HEK293 (cell line): ENCODE measurements around the gene HIPK2.

ENCODE experiments used
- GFI1B ChIP-seq: fragments of 450-650 bp; formaldehyde crosslinking; IDR thresholded peaks from 2 replicates; pipeline ENCODE4 v1.5.1; 2016; ENCODE audit warnings: missing biosample characterization, missing genetic modification characterization
- ZBTB8A ChIP-seq: fragments of 450-650 bp; formaldehyde crosslinking; IDR thresholded peaks from 2 replicates; pipeline ENCODE4 v1.5.1; 2016; ENCODE audit warnings: missing biosample characterization, missing genetic modification characterization
- ZNF24 ChIP-seq: fragments of 450-650 bp; formaldehyde crosslinking; IDR thresholded peaks from 2 replicates; pipeline ENCODE4 v1.5.1; 2016; ENCODE audit warnings: missing biosample characterization, missing genetic modification characterization
- TF ChIP-seq, protein P1 (sequence below): fragments of 450-650 bp; formaldehyde crosslinking; IDR thresholded peaks from 2 replicates; pipeline ENCODE4 v1.5.1; 2016; ENCODE audit warnings: missing biosample characterization, missing genetic modification characterization

DNA sequence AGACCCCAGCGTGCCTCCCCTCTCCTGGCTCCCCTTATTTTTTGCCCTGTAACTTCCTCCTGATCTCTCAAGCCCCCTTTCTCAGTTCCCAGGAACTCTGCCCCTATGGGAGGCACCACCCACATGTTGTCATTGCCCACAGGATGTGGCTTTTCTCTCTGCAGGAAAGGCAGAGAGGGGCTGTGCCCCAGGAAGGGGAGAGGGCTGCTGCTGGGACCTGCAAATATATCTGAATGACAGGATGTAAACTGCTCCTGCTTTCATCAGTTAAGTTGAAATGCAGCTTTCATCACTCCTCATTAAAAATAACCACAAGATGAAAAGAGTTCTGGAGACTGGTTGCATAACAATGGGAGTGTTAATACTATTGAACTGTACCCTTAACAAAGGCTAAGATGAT, 151.0 kb downstream of the HIPK2 start:
- no peak for TF ChIP-seq GFI1B
- TF ChIP-seq, protein P1, sequence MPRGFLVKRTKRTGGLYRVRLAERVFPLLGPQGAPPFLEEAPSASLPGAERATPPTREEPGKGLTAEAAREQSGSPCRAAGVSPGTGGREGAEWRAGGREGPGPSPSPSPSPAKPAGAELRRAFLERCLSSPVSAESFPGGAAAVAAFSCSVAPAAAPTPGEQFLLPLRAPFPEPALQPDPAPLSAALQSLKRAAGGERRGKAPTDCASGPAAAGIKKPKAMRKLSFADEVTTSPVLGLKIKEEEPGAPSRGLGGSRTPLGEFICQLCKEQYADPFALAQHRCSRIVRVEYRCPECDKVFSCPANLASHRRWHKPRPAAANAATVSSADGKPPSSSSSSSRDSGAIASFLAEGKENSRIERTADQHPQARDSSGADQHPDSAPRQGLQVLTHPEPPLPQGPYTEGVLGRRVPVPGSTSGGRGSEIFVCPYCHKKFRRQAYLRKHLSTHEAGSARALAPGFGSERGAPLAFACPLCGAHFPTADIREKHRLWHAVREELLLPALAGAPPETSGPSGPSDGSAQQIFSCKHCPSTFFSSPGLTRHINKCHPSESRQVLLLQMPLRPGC (tag by site-specific recombination), result no peak
- no peak for TF ChIP-seq ZNF24 (tag by site-specific recombination)
- no peak for TF ChIP-seq ZBTB8A (tag by site-specific recombination)
